Nephron progenitor cell (in vitro differentiated cells): ENCODE measurements around the gene PIGV.

Experiments
- DNase-seq: peaks from one replicate; pipeline ENCODE4 v3.0.0; 2021
- H3K27ac Mint-ChIP-seq: 2 replicates; pipeline ENCODE4 v1.8.0; 2021; ENCODE audit warnings: mild to moderate bottlenecking, moderate library complexity, mixed read lengths
- H3K27me3 Mint-ChIP-seq: 2 replicates; pipeline ENCODE4 v1.8.0; 2021; ENCODE audit warnings: mild to moderate bottlenecking, low read depth, mixed read lengths; ENCODE audit not compliant: poor library complexity
- H3K36me3 Mint-ChIP-seq: 2 replicates; pipeline ENCODE4 v1.8.0; 2021; ENCODE audit warnings: low read depth, mixed read lengths
- H3K4me1 Mint-ChIP-seq: 2 replicates; pipeline ENCODE4 v1.8.0; 2021; ENCODE audit warnings: mixed read lengths
- H3K4me3 Mint-ChIP-seq: 2 replicates; pipeline ENCODE4 v1.8.0; 2021; ENCODE audit warnings: mild to moderate bottlenecking, moderate library complexity, mixed read lengths
- H3K9me3 Mint-ChIP-seq: 2 replicates; pipeline ENCODE4 v1.8.0; 2021; ENCODE audit warnings: mild to moderate bottlenecking, moderate library complexity, mixed read lengths
- TF ChIP-seq, protein P1 (sequence below): fragments of 200-600 bp; sonication (generic); IDR thresholded peaks from 2 replicates; pipeline ENCODE4 v1.5.0; 2021; ENCODE audit warnings: antibody characterized with exemption

Gene PIGV

DNA sequence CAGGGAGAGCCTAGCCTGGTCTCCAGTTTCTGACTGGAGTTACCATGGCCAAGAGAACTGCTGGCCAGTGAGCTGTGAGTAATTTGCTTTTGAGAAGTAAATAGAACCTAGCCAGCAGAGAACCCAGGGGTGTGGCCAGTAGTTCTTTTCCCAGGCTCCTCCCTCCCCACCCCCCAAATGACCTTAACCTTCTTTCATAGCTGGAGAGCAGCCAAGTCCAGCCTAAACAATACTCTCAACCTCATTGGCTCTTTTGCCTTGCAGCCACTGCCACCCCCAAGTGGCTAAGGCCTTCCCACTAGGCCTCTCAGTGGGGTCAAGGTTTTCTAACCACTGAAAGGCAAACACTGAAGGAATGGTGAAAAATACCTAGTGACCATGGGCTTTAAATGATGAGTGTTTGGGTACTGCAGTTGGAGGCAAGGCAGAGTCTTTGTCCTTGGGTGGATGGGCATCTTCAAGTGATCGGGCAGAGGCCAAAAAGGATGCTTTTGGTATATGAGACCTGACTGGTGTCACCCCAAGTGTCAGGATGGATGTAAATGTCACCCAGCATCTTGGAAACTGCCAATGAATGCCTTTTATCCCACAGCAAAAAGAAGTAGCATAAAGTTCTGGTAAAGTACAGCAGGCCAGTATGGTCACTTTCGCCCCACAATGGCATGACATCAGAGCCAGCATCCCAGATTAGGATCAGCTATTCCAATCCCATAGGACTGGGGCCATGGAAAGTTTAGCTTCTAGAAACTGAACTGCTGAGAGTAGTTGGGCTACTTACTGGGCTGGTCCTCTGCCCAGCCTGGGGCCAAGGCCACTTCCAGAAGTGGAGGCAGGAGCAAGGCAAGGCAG, 3.5 kb upstream of the PIGV start:
- no peak for DNase-seq
- Mint-ChIP-seq H3K9me3 (no peaks in the 10 kb centered on the region), H3K4me3 (no peak overlapping the region)

GRCh38 chr1:26784886-26785285, 2.9 kb upstream of the PIGV start:
- H3K27me3 Mint-ChIP-seq, result no peaks in the 10 kb centered on the region
- TF ChIP-seq, protein P1, sequence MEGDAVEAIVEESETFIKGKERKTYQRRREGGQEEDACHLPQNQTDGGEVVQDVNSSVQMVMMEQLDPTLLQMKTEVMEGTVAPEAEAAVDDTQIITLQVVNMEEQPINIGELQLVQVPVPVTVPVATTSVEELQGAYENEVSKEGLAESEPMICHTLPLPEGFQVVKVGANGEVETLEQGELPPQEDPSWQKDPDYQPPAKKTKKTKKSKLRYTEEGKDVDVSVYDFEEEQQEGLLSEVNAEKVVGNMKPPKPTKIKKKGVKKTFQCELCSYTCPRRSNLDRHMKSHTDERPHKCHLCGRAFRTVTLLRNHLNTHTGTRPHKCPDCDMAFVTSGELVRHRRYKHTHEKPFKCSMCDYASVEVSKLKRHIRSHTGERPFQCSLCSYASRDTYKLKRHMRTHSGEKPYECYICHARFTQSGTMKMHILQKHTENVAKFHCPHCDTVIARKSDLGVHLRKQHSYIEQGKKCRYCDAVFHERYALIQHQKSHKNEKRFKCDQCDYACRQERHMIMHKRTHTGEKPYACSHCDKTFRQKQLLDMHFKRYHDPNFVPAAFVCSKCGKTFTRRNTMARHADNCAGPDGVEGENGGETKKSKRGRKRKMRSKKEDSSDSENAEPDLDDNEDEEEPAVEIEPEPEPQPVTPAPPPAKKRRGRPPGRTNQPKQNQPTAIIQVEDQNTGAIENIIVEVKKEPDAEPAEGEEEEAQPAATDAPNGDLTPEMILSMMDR, result no peak
- peaks cover 24% of the 10 kb centered on the region for H3K36me3 Mint-ChIP-seq
- no peaks in the 10 kb centered on the region for H3K9me3 Mint-ChIP-seq
- peak overlapping the region; percentile 99 for H3K27ac Mint-ChIP-seq
- DNase-seq, result no peak
- H3K4me1 Mint-ChIP-seq, result peaks cover 75% of the 10 kb centered on the region
- H3K4me3 Mint-ChIP-seq, result no peak overlapping the region

More for the DNA sequence above, 3.5 kb upstream of the PIGV start:
- Mint-ChIP-seq H3K36me3 (peaks cover 30% of the 10 kb centered on the region), H3K27ac (peak overlapping the region; percentile 86), H3K27me3 (no peaks in the 10 kb centered on the region), H3K4me1 (peaks cover 69% of the 10 kb centered on the region)
- TF ChIP-seq, protein P1, result no peak

DNA sequence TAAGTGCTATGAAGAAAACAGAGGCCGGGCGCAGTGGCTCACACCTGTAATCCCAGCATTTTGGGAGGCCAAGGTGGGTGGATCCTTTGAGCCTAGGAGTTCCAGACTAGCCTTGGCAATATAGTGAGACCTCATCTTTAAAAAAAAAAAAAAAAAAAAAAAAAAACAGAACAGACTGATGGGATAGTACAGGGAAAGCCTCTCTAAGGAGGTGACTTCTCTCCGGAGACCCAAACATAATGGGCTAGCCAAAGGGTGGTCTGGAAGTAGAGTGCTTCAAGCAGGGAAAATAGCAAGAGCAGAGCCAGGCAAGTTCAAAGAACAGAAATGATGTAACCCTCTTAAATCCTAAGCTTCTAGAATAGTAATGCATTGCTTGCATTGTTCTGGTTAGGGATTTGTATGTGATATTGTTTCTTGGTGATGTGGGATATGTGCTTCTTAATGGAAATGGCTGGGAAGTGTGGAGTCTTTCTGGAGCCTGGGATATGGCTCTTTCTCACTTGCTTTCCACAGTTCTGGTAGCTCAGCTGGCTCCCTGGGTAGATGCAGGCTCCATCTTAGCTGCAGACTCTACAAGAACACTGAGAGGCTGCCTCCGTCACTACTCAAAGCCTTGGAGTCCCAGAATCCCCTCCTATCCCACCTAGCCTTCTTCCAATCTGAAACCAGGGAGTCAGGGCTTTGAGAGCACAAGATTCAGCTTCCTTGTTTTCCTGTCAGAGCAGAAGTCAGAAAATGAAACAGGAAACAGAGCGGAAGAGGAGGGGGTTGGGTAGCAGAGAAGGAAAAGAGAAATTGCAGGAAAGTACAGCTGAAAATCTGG, 1.9 kb upstream of the PIGV start:
- Mint-ChIP-seq H3K36me3 (peaks cover 19% of the 10 kb centered on the region), H3K27me3 (no peaks in the 10 kb centered on the region), H3K4me1 (peaks cover 84% of the 10 kb centered on the region), H3K4me3 (peak overlapping the region; percentile 98), H3K27ac (peak overlapping the region; percentile 99), H3K9me3 (no peaks in the 10 kb centered on the region)
- TF ChIP-seq, protein P1, result no peak
- no peak for DNase-seq

DNA sequence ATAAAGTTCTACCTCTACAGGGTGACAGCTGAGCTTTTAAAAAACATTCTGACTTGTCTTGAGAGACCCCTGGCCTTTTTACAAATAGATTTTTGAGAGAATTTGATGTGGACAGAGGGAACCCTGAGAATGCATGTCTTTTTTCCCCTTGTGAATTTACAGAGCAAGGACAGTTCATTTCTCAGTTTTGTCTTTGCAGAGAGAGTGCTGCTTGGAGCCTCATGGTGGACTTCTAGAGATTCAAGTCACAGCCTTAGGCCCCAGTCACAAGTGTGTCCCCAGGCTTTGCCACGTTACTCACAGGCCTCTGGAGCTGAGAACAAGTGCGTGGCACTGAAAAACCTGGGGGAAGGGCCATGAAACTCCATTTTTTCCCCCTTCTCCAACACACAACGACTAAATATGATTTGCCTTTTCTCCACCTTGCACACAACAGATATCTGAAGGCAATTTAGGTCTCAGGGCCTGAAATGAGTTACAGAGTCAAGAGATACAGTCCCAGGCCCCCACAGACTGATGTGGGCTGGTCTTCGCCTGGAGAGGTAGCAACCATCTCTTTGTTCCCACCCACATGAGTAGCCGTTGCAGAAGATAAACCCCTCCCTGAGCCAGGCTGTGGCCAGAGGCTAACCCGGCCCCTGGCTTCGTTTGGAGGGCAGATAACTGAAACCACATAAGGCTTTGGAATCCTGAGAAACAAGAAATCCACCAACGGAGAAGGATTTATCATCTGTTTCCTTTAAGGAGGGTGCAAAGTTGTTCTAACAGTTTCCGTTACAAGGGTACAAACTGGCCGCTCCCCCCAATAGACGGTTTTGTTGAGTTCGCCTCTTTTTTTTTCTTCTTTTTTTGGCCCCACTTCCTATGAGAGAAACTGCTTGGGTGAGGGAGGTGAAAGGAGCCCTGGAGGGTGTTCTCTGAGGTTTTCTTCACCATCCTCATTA, 1.0 kb upstream of the PIGV start:
- DNase-seq, result peak; percentile 32
- H3K9me3 Mint-ChIP-seq, result no peaks in the 10 kb centered on the region
- no peaks in the 10 kb centered on the region for H3K27me3 Mint-ChIP-seq

GRCh38 chr1:26787381-26787705, 407 bp upstream of the PIGV start:
- H3K4me1 Mint-ChIP-seq, result peaks cover 87% of the 10 kb centered on the region

More for the DNA sequence above, 1.0 kb upstream of the PIGV start:
- Mint-ChIP-seq H3K27ac (peak overlapping the region; percentile 99), H3K4me1 (peaks cover 88% of the 10 kb centered on the region), H3K4me3 (peak overlapping the region; percentile 98), H3K36me3 (peaks cover 12% of the 10 kb centered on the region)
- TF ChIP-seq, protein P1, result no peak

More at GRCh38 chr1:26787381-26787705, 407 bp upstream of the PIGV start:
- no peak for DNase-seq
- Mint-ChIP-seq H3K27me3 (no peaks in the 10 kb centered on the region), H3K27ac (peak overlapping the region; percentile 99), H3K9me3 (no peaks in the 10 kb centered on the region), H3K36me3 (peaks cover 8% of the 10 kb centered on the region), H3K4me3 (peak overlapping the region; percentile 98)
- TF ChIP-seq, protein P1, result no peak
